ENCODE results near the gene FBP1.

- TF ChIP-seq POLR2AphosphoS5 (IDR thresholded peaks at IDR 0.05; ENCODE audit: borderline replicate concordance, low read depth, low read length) (no peak), EZH2 (IDR thresholded peaks at IDR 0.05) (no peak), FOXP2 (optimal IDR thresholded peaks at IDR 0.05; ENCODE audit: control extremely low read depth, extremely low read length, insufficient read depth) (no peak)
Observed at GRCh38 chr9:94679587-94679986, 40.3 kb upstream of the FBP1 start.

All from SK-N-MC (cell line).